Keratinocyte (primary cell): ENCODE data around the gene ZNF839. TPM values are rescaled to one million over a fixed set of nuclear protein-coding genes. Genes with fewer than 3 reads are reported as not detected.

Experiments
- DNase-seq: peaks from one replicate; pipeline ENCODE4 v3.0.0-alpha.2; 2011; ENCODE audit warnings: low read depth, missing footprints, low spot score
- FAIRE-seq: peaks from 2 replicates; lab custom pipeline; 2011; peaks lifted over from hg19 to GRCh38; lab: Jason Lieb, UNC
- H2AFZ ChIP-seq: 2 replicates; pipeline ENCODE4 v1.6.0; 2012; ENCODE audit warnings: low read length, control low read depth, inconsistent platforms; ENCODE audit not compliant: control insufficient read depth
- H3K27ac ChIP-seq: 2 replicates; pipeline ENCODE4 v1.5.1; 2011; ENCODE audit warnings: low read length; ENCODE audit not compliant: control insufficient read depth, insufficient read depth
- H3K27me3 ChIP-seq: 3 replicates; pipeline ENCODE4 v1.6.0; 2011; ENCODE audit warnings: low read length; ENCODE audit not compliant: control insufficient read depth, insufficient read depth; ENCODE audit errors: extremely low read depth
- H3K36me3 ChIP-seq, 2 experiments: 2 replicates in 1 of 2; 3 replicates in 1 of 2; pipeline ENCODE4 v1.5.1; 2011; ENCODE audit warnings: low read length in 2 of 2, mild to moderate bottlenecking in 1 of 2; ENCODE audit not compliant: control insufficient read depth in 2 of 2, insufficient read depth in 2 of 2; ENCODE audit errors: extremely low read depth in 1 of 2
- H3K4me1 ChIP-seq: 3 replicates; pipeline ENCODE4 v1.5.1; 2011; ENCODE audit warnings: low read length; ENCODE audit not compliant: control insufficient read depth, insufficient read depth; ENCODE audit errors: extremely low read depth
- H3K4me2 ChIP-seq: 3 replicates; pipeline ENCODE4 v1.6.0; 2011; ENCODE audit warnings: low read depth, low read length; ENCODE audit not compliant: control insufficient read depth, insufficient read depth; ENCODE audit errors: extremely low read depth
- H3K4me3 ChIP-seq, 3 experiments: fragments of 200-600 bp in 1 of 3; sonication (generic) in 1 of 3; 2 replicates in 2 of 3; 3 replicates in 1 of 3; pipeline ENCODE4 v1.5.1; 2011 to 2016; ENCODE audit warnings: low read length in 3 of 3, mild to moderate bottlenecking in 3 of 3, control low read depth in 2 of 3, inconsistent platforms in 1 of 3, low read depth in 1 of 3, mixed read lengths in 1 of 3, mixed run types in 1 of 3, moderate library complexity in 1 of 3; ENCODE audit not compliant: control insufficient read depth in 2 of 3, insufficient read depth in 2 of 3; ENCODE audit errors: extremely low read depth in 1 of 3
- H3K79me2 ChIP-seq: 2 replicates; pipeline ENCODE4 v1.6.0; 2012; ENCODE audit warnings: low read length; ENCODE audit not compliant: control insufficient read depth, insufficient read depth
- H3K9ac ChIP-seq: 3 replicates; pipeline ENCODE4 v1.6.0; 2011; ENCODE audit warnings: low read length; ENCODE audit not compliant: control insufficient read depth, insufficient read depth; ENCODE audit errors: extremely low read depth
- H3K9me1 ChIP-seq: 3 replicates; pipeline ENCODE4 v1.6.0; 2011; ENCODE audit warnings: low read length; ENCODE audit not compliant: control insufficient read depth, insufficient read depth; ENCODE audit errors: extremely low read depth
- H3K9me3 ChIP-seq: 2 replicates; pipeline ENCODE4 v1.5.1; 2012; ENCODE audit warnings: low read depth, low read length; ENCODE audit not compliant: control insufficient read depth
- H4K20me1 ChIP-seq: 3 replicates; pipeline ENCODE4 v1.6.0; 2011; ENCODE audit warnings: low read length; ENCODE audit not compliant: control insufficient read depth, insufficient read depth; ENCODE audit errors: extremely low read depth
- EZH2 ChIP-seq: IDR thresholded peaks from one replicate; pipeline ENCODE4 v1.6.1; 2012; ENCODE audit warnings: inconsistent platforms, mild to moderate bottlenecking, low read length, moderate library complexity
- dilution Hi-C: fragments of 300-500 bp; cut with MboI; formaldehyde crosslinking; loops from one replicate; pipeline ENCODE4 v1.7.0; 2020; ENCODE audit warnings: low sequenced_read_pairs; ENCODE audit not compliant: extremely low pct_ligation_motif_present
- polyA plus RNA-seq, 5 experiments: library from polyadenylated mRNA; depleted of rRNA in 3 of 5; stranded (reverse) in 3 of 5; stranded (forward) in 1 of 5; unstranded in 1 of 5; fragments of >200 nt; gene quantifications; 1 replicate in 1 of 5; 2 replicates in 3 of 5; 3 replicates in 1 of 5; pipeline versions ENCODE4 v1.2.1 to v1.2.3, GENCODE V29; 2011 to 2012; ENCODE audit warnings: missing spikeins in 2 of 5, low read depth in 1 of 5, low replicate concordance in 1 of 5
- TF ChIP-seq, protein P1 (sequence below), 3 experiments: IDR thresholded peaks in 1 of 3; conservative IDR thresholded peaks in 1 of 3; optimal IDR thresholded peaks in 1 of 3; 2 replicates in 2 of 3; 3 replicates in 1 of 3; pipeline versions ENCODE3 to v1.5.1; 2011; ENCODE audit warnings: low read length in 3 of 3, mild to moderate bottlenecking in 3 of 3, moderate library complexity in 2 of 3, control low read depth in 1 of 3, inconsistent platforms in 1 of 3; ENCODE audit not compliant: insufficient read depth in 2 of 3; ENCODE audit errors: extremely low read depth in 1 of 3

Gene ZNF839
- polyA plus RNA-seq, 1 donor (not counting 4 experiments of a cell fraction or from before 2014, with no cell fraction given), result 11.0 TPM

DNA sequence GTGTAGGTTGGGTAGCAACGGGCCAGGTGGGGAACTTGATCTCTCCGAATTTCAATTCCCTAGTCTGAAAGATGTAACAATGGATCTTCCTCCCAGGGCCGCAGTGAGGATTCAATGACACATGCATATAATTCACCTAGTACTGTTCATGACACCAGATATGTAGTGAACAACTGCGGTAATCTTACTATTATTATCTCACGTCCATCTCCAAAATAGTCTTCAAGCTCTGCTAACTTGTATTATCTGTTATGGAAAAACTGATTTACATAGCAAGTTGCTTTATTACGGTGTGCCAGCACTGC lies 41.0 kb upstream of the ZNF839 start:
- Histone ChIP-seq H2AFZ (no peak overlapping the region), H3K4me1 (peaks cover 32% of the 10 kb centered on the region), H3K36me3 (peaks cover 3 to 7% of the 10 kb centered on the region in 2 experiments), H3K4me2 (no peak overlapping the region), H3K27me3 (no peaks in the 10 kb centered on the region), H3K9me3 (no peaks in the 10 kb centered on the region), H3K4me3 (no peak overlapping the region), H3K27ac (peak overlapping the region; percentile 86), H3K79me2 (no peaks in the 10 kb centered on the region), H3K9ac (no peak overlapping the region), H4K20me1 (no peaks in the 10 kb centered on the region), H3K9me1 (no peaks in the 10 kb centered on the region)
- no peak for TF ChIP-seq EZH2
- FAIRE-seq (peak; percentile 41), DNase-seq (no peak)
- dilution Hi-C loops, result no loop called here

DNA sequence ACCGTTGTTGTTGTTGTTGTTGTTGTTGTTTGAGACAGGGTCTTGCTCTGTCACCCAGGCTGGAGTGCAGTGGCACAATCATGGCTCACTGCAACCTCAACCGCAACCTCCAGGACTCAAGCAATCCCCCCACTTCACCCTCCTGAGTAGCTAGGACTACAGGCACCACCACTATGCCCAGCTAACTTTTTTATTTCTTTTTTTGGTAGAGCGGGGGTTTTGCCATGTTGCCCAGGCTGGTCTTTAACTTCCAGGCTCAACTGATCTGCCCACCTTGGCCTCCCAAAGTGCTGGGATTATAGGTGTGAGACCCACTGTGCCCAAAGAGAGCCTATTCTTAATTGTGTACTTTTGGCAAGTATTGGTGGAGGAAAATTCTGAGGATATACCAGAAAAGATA lies 40.3 kb upstream of the ZNF839 start:
- TF ChIP-seq, protein P1, sequence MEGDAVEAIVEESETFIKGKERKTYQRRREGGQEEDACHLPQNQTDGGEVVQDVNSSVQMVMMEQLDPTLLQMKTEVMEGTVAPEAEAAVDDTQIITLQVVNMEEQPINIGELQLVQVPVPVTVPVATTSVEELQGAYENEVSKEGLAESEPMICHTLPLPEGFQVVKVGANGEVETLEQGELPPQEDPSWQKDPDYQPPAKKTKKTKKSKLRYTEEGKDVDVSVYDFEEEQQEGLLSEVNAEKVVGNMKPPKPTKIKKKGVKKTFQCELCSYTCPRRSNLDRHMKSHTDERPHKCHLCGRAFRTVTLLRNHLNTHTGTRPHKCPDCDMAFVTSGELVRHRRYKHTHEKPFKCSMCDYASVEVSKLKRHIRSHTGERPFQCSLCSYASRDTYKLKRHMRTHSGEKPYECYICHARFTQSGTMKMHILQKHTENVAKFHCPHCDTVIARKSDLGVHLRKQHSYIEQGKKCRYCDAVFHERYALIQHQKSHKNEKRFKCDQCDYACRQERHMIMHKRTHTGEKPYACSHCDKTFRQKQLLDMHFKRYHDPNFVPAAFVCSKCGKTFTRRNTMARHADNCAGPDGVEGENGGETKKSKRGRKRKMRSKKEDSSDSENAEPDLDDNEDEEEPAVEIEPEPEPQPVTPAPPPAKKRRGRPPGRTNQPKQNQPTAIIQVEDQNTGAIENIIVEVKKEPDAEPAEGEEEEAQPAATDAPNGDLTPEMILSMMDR (optimal IDR thresholded peaks at IDR 0.05 in 1 of 3, IDR thresholded peaks at IDR 0.05 in 1 of 3, conservative IDR thresholded peaks at IDR 0.05 in 1 of 3; ENCODE audit: extremely low read depth in 1 of 3, insufficient read depth in 2 of 3, low read length in 3 of 3), result no peak
- no peak for TF ChIP-seq EZH2
- no peak overlapping the region for H2AFZ ChIP-seq
- H3K27ac ChIP-seq, result peak overlapping the region; percentile 86
- no peak overlapping the region for H3K4me3 ChIP-seq
- peaks cover 32% of the 10 kb centered on the region for H3K4me1 ChIP-seq
- FAIRE-seq (no peak), DNase-seq (no peak)
- no peaks in the 10 kb centered on the region for H3K79me2 ChIP-seq
- H3K9me1 ChIP-seq, result no peaks in the 10 kb centered on the region
- peak overlapping the region; percentile 71 for H3K9ac ChIP-seq
- no peaks in the 10 kb centered on the region for H4K20me1 ChIP-seq
- H3K36me3 ChIP-seq, result peaks cover 3 to 7% of the 10 kb centered on the region in 2 experiments
- no peaks in the 10 kb centered on the region for H3K27me3 ChIP-seq
- H3K4me2 ChIP-seq, result peak overlapping the region; percentile 22
- dilution Hi-C loops, result no loop called here
- H3K9me3 ChIP-seq, result no peaks in the 10 kb centered on the region

DNA sequence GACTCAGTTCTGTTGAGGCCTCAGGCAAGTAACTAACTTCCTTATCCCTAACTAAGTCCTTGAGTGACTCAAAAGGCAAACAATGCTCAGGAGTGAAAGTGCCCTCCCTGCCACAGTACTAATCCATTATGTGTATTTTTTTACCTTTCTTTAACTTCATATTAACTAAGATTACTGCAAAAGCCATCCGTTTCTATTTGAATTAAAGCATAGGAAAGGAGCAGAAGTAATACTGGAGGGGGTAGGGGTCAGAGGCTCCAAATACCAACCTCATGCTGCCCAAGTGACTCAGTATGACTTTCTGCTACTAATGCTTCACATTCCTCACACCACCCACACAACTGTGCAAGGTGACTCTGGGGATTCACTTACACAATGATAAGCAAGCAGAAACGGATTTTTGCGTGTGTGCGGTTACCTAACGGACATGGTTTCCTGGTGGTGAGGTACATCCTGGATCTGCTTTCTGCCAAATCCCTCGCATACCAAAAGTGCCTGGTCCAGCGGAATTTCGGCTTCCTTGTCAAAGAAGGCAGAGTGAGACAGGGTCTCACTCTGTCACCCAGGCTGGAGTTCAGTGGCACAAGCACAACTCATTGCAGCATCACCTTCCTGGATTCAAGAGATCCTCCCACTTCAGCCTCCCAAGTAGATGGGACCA lies 39.7 kb upstream of the ZNF839 start:
- FAIRE-seq (peak; percentile 100), DNase-seq (peak; percentile 90)
- Histone ChIP-seq H3K9me1 (no peaks in the 10 kb centered on the region), H2AFZ (no peak overlapping the region), H3K9ac (peak overlapping the region; percentile 71), H4K20me1 (no peaks in the 10 kb centered on the region), H3K27me3 (no peaks in the 10 kb centered on the region), H3K4me2 (peak overlapping the region; percentile 42), H3K27ac (peak overlapping the region; percentile 86), H3K9me3 (no peaks in the 10 kb centered on the region), H3K4me3 (no peak overlapping the region), H3K79me2 (no peaks in the 10 kb centered on the region), H3K36me3 (peaks cover 3 to 7% of the 10 kb centered on the region in 2 experiments), H3K4me1 (peaks cover 32% of the 10 kb centered on the region)
- dilution Hi-C loops, result no loop called here
- TF ChIP-seq EZH2, result no peak
- TF ChIP-seq, protein P1 (optimal IDR thresholded peaks at IDR 0.05 in 1 of 3, IDR thresholded peaks at IDR 0.05 in 1 of 3, conservative IDR thresholded peaks at IDR 0.05 in 1 of 3; ENCODE audit: extremely low read depth in 1 of 3, insufficient read depth in 2 of 3, low read length in 3 of 3), result no peak
